Measurements from ENCODE around the gene OR6K6. TPM values are rescaled to one million over a fixed set of nuclear protein-coding genes. Genes with fewer than 3 reads are reported as not detected.

The OR6K6 gene
- total RNA-seq: not detected
- polyA plus RNA-seq: not detected
- long read RNA-seq, donor 1: 0 reads
- long read RNA-seq, donor 2: 0 reads
- long read RNA-seq, donor 3: 0 reads
- long read RNA-seq, donor 4: 0 reads

GRCh38 chr1:158754420-158754819, at the start of gene OR6K6:
Gene OR6K6, plus strand, starts transcription at chr1:158754720. Its CDS starts 168 bp downstream, at chr1:158754888.
- ATAC-seq (no peak), DNase-seq (no peak)
- no peak within 1 kb of the TSS for H3K4me3 ChIP-seq (ENCODE audit: low read length)
- H3K27ac ChIP-seq (ENCODE audit: low read length): no peak within 1 kb of the TSS
- intact Hi-C loops (cut with DNase I): no loop called here
- H3K9me3 ChIP-seq (ENCODE audit: control insufficient read depth, low read length): no peaks in the 10 kb centered on the region
- 68% methylated on average over 2 of the region's 2 CpGs for WGBS
- no peaks in the 10 kb centered on the region for H3K4me1 ChIP-seq (ENCODE audit: control insufficient read depth, insufficient read depth, low read length)
- H3K27me3 ChIP-seq (ENCODE audit: control insufficient read depth, insufficient read depth): no peaks in the 10 kb centered on the region

GRCh38 chr1:158706096-158706495, 48.4 kb upstream of the OR6K6 start:
- H3K4me1 ChIP-seq (ENCODE audit: control insufficient read depth, insufficient read depth, low read length): no peaks in the 10 kb centered on the region
- DNase-seq (no peak), ATAC-seq (no peak)
- no peak overlapping the region for H3K4me3 ChIP-seq (ENCODE audit: low read length)
- H3K27me3 ChIP-seq (ENCODE audit: control insufficient read depth, insufficient read depth): no peaks in the 10 kb centered on the region
- intact Hi-C loops (cut with DNase I): no loop called here
- H3K27ac ChIP-seq (ENCODE audit: low read length): no peak overlapping the region
- H3K9me3 ChIP-seq (ENCODE audit: control insufficient read depth, low read length): no peaks in the 10 kb centered on the region
- WGBS: 71% methylated on average over 2 of the region's 2 CpGs

- ATAC-seq (no peak), DNase-seq (no peak)
- 64% methylated on average over 4 of the region's 4 CpGs for WGBS
- no peak overlapping the region for H3K27ac ChIP-seq (ENCODE audit: low read length)
- no peak overlapping the region for H3K4me3 ChIP-seq (ENCODE audit: low read length)
- H3K9me3 ChIP-seq (ENCODE audit: control insufficient read depth, low read length): no peaks in the 10 kb centered on the region
- intact Hi-C loops (cut with DNase I): no loop called here
- no peaks in the 10 kb centered on the region for H3K27me3 ChIP-seq (ENCODE audit: control insufficient read depth, insufficient read depth)
- H3K4me1 ChIP-seq (ENCODE audit: control insufficient read depth, insufficient read depth, low read length): no peaks in the 10 kb centered on the region
Observed at GRCh38 chr1:158711098-158711497, 43.4 kb upstream of the OR6K6 start.

GRCh38 chr1:158714754-158715153, 39.8 kb upstream of the OR6K6 start:
- WGBS: 49% methylated on average over 1 of the region's 1 CpG
- DNase-seq: no peak
- ATAC-seq: no peak

GRCh38 chr1:158716335-158716734, 38.2 kb upstream of the OR6K6 start:
- 87% methylated on average over 1 of the region's 1 CpG for WGBS
- intact Hi-C loops (cut with DNase I): no loop called here
- Histone ChIP-seq H3K27me3 (ENCODE audit: control insufficient read depth, insufficient read depth) (no peaks in the 10 kb centered on the region), H3K4me1 (ENCODE audit: control insufficient read depth, insufficient read depth, low read length) (no peaks in the 10 kb centered on the region), H3K27ac (ENCODE audit: low read length) (no peak overlapping the region), H3K9me3 (ENCODE audit: control insufficient read depth, low read length) (no peaks in the 10 kb centered on the region), H3K4me3 (ENCODE audit: low read length) (no peak overlapping the region)
- DNase-seq: no peak
- no peak for ATAC-seq

More at GRCh38 chr1:158714754-158715153, 39.8 kb upstream of the OR6K6 start:
- H3K4me3 ChIP-seq (ENCODE audit: low read length): no peak overlapping the region
- H3K9me3 ChIP-seq (ENCODE audit: control insufficient read depth, low read length): no peaks in the 10 kb centered on the region
- no peaks in the 10 kb centered on the region for H3K27me3 ChIP-seq (ENCODE audit: control insufficient read depth, insufficient read depth)
- H3K27ac ChIP-seq (ENCODE audit: low read length): no peak overlapping the region
- intact Hi-C loops (cut with DNase I): no loop called here
- H3K4me1 ChIP-seq (ENCODE audit: control insufficient read depth, insufficient read depth, low read length): no peaks in the 10 kb centered on the region

GRCh38 chr1:158717344-158717743, 37.2 kb upstream of the OR6K6 start:
- intact Hi-C loops (cut with DNase I): no loop called here
- 81% methylated on average over 6 of the region's 6 CpGs for WGBS

GRCh38 chr1:158719664-158720063, 34.9 kb upstream of the OR6K6 start:
- Histone ChIP-seq H3K27me3 (ENCODE audit: control insufficient read depth, insufficient read depth) (no peaks in the 10 kb centered on the region), H3K4me1 (ENCODE audit: control insufficient read depth, insufficient read depth, low read length) (no peaks in the 10 kb centered on the region), H3K27ac (ENCODE audit: low read length) (no peak overlapping the region), H3K4me3 (ENCODE audit: low read length) (no peak overlapping the region), H3K9me3 (ENCODE audit: control insufficient read depth, low read length) (no peaks in the 10 kb centered on the region)
- WGBS: 56% methylated on average over 3 of the region's 3 CpGs
- ATAC-seq (no peak), DNase-seq (no peak)
- intact Hi-C loops (cut with DNase I): no loop called here

More at GRCh38 chr1:158717344-158717743, 37.2 kb upstream of the OR6K6 start:
- Histone ChIP-seq H3K27ac (ENCODE audit: low read length) (no peak overlapping the region), H3K4me1 (ENCODE audit: control insufficient read depth, insufficient read depth, low read length) (no peaks in the 10 kb centered on the region), H3K27me3 (ENCODE audit: control insufficient read depth, insufficient read depth) (no peaks in the 10 kb centered on the region), H3K9me3 (ENCODE audit: control insufficient read depth, low read length) (no peaks in the 10 kb centered on the region), H3K4me3 (ENCODE audit: low read length) (no peak overlapping the region)
- no peak for DNase-seq
- no peak for ATAC-seq

GRCh38 chr1:158720620-158721019, 33.9 kb upstream of the OR6K6 start, which contains the start of gene OR6K3:
Gene OR6K3, minus strand, starts transcription at chr1:158720720. Its CDS starts 2,605 bp downstream, at chr1:158718115.
- intact Hi-C loops (cut with DNase I): no loop called here
- H3K27me3 ChIP-seq (ENCODE audit: control insufficient read depth, insufficient read depth): no peaks in the 10 kb centered on the region
- 73% methylated on average over 2 of the region's 2 CpGs for WGBS
- DNase-seq (no peak), ATAC-seq (no peak)
- no peak within 1 kb of the TSS for H3K27ac ChIP-seq (ENCODE audit: low read length)
- no peak within 1 kb of the TSS for H3K4me3 ChIP-seq (ENCODE audit: low read length)
- H3K9me3 ChIP-seq (ENCODE audit: control insufficient read depth, low read length): no peaks in the 10 kb centered on the region
- H3K4me1 ChIP-seq (ENCODE audit: control insufficient read depth, insufficient read depth, low read length): no peaks in the 10 kb centered on the region

GRCh38 chr1:158724442-158724841, 30.1 kb upstream of the OR6K6 start:
- Histone ChIP-seq H3K27me3 (ENCODE audit: control insufficient read depth, insufficient read depth) (no peaks in the 10 kb centered on the region), H3K9me3 (ENCODE audit: control insufficient read depth, low read length) (no peaks in the 10 kb centered on the region), H3K4me3 (ENCODE audit: low read length) (no peak overlapping the region), H3K27ac (ENCODE audit: low read length) (no peak overlapping the region), H3K4me1 (ENCODE audit: control insufficient read depth, insufficient read depth, low read length) (no peaks in the 10 kb centered on the region)
- DNase-seq (no peak), ATAC-seq (no peak)
- intact Hi-C loops (cut with DNase I): no loop called here
- WGBS: 95% methylated on average over 5 of the region's 5 CpGs

GRCh38 chr1:158728510-158729225, 25.9 kb upstream of the OR6K6 start:
- WGBS: 59% methylated on average over 3 of the region's 3 CpGs
- no peak for ATAC-seq
- no peak overlapping the region for H3K4me3 ChIP-seq (ENCODE audit: low read length)
- no peaks in the 10 kb centered on the region for H3K27me3 ChIP-seq (ENCODE audit: control insufficient read depth, insufficient read depth)
- H3K4me1 ChIP-seq (ENCODE audit: control insufficient read depth, insufficient read depth, low read length): no peaks in the 10 kb centered on the region
- no peak for DNase-seq
- no peaks in the 10 kb centered on the region for H3K9me3 ChIP-seq (ENCODE audit: control insufficient read depth, low read length)
- H3K27ac ChIP-seq (ENCODE audit: low read length): no peak overlapping the region
- intact Hi-C loops (cut with DNase I): no loop called here

- no peaks in the 10 kb centered on the region for H3K27me3 ChIP-seq (ENCODE audit: control insufficient read depth, insufficient read depth)
- WGBS: 77% methylated on average over 4 of the region's 4 CpGs
- no peak for ATAC-seq
- no peak overlapping the region for H3K27ac ChIP-seq (ENCODE audit: low read length)
- H3K4me3 ChIP-seq (ENCODE audit: low read length): no peak overlapping the region
- no peaks in the 10 kb centered on the region for H3K9me3 ChIP-seq (ENCODE audit: control insufficient read depth, low read length)
- H3K4me1 ChIP-seq (ENCODE audit: control insufficient read depth, insufficient read depth, low read length): no peaks in the 10 kb centered on the region
- intact Hi-C loops (cut with DNase I): no loop called here
- DNase-seq: no peak
Observed at GRCh38 chr1:158730453-158730852, 24.1 kb upstream of the OR6K6 start.

Measured in right cardiac atrium (tissue), 5 donors.